Measurements from ENCODE around the gene DEAF1.

The DEAF1 gene

DNA sequence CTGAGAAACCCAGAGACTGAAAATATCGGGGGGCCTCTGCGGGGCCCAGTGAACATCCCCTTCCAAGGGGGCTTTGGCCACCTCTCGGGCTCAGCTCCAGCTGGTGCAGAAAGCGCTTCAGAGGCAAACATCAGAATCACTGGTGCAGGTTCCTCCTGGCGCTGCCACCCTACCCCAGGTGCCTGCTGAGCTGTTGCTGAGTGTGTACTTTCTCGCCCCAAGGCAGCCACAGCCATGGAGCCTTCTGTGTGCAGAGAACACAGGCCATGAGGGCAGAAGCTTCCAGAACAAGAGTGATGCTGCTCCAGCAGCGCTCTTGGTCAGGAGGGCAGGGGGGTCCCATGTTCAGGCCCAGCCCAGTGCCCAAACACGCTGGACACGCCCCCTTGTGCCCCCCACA, 51.7 kb downstream of the DEAF1 start:
- no peak for DNase-seq (ENCODE audit: low spot score)

DNA sequence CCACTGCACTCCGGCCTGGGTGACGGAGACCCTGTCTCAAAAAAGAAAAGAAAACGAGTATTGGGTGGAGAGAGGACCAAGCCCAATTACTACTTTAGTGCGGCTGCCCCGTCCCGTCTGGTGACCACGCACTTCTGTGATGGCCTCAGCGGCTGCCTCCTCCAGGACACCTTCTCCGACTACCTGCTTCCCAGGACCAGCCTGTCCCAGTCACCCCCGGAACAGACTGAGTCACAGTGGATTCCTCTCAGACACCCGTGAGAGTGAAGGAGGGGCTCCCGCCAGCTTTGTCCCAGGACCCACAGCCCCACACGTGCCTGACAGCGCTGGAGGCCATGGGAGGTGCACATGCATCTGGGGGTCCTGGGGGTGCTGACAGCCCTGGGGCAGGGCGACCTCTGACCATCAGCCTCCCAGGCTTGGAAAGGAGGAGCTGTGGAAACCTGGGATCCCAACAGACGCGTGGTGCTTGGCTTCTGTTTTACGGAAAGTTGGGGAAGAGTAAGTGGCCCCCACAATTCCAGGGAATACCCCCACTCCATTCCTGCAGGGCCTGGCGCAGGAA, 53.1 kb downstream of the DEAF1 start:
- DNase-seq (ENCODE audit: low spot score) = no peak

DNA sequence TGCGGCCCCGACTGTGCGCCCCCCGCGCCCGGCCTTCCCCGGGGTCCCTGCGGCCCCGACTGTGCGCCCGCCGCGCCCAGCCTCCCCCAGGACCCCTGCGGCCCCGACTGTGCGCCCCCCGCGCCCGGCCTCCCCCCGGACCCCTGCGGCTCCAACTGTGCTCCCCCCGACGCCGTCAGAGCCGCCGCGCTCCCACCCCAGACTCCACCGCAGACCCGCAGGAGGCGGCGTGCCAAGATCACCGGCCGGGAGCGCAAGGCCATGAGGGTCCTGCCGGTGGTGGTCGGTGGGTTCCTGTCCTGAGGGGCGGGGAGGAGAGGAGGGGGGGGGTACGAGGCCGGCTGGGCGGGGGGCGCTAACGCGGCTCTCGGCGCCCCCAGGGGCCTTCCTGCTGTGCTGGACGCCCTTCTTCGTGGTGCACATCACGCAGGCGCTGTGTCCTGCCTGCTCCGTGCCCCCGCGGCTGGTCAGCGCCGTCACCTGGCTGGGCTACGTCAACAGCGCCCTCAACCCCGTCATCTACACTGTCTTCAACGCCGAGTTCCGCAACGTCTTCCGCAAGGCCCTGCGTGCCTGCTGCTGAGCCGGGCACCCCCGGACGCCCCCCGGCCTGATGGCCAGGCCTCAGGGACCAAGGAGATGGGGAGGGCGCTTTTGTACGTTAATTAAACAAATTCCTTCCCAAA, 54.9 kb downstream of the DEAF1 start:
- DNase-seq (ENCODE audit: low spot score) = no peak

DNA sequence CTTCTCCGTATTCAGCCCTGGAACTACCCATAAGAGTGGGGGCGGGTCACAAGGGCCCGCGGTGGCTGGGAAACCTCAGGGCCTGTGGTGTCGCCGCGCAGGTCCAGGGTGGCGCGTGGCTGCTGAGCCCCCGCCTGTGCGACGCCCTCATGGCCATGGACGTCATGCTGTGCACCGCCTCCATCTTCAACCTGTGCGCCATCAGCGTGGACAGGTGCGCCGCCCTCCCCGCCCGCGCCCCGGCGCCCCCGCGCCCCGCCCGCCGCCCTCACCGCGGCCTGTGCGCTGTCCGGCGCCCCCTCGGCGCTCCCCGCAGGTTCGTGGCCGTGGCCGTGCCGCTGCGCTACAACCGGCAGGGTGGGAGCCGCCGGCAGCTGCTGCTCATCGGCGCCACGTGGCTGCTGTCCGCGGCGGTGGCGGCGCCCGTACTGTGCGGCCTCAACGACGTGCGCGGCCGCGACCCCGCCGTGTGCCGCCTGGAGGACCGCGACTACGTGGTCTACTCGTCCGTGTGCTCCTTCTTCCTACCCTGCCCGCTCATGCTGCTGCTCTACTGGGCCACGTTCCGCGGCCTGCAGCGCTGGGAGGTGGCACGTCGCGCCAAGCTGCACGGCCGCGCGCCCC, 55.6 kb downstream of the DEAF1 start:
- DNase-seq (ENCODE audit: low spot score) = no peak

DNA sequence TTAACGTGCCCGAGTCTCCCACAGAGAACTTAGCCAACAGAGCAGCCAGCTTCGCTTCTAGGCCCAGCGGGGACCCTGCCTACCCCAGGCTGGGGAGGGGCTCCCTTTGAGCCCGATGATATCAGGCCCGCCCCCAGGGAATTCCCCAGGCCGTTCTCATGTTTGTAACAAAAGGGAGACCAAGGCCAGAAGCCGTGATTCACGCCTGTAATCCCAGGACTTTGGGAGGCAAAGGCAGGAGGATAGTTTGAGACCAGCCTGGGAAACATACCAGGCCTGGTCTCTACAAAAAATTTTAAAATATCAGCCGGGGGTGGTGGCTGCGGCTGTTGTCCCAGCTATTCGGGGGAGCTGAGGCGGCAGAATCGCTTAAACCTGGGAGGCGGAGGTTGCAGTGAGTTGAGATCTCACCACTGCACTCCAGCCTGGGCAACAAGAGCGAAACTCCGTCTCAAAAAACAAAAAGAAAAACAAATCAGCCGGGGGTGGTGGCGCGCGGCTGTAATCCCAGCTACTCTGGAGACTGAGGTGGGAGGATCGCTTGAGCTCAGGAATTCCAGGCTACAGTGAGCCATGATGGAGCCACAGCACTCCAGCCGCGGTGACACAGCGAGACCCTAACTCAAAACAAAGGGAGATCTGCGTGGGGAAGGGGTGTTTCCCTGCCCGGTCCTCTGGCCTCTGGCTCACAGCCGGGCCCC, 56.2 kb downstream of the DEAF1 start:
- DNase-seq (ENCODE audit: low spot score) = no peak

DNA sequence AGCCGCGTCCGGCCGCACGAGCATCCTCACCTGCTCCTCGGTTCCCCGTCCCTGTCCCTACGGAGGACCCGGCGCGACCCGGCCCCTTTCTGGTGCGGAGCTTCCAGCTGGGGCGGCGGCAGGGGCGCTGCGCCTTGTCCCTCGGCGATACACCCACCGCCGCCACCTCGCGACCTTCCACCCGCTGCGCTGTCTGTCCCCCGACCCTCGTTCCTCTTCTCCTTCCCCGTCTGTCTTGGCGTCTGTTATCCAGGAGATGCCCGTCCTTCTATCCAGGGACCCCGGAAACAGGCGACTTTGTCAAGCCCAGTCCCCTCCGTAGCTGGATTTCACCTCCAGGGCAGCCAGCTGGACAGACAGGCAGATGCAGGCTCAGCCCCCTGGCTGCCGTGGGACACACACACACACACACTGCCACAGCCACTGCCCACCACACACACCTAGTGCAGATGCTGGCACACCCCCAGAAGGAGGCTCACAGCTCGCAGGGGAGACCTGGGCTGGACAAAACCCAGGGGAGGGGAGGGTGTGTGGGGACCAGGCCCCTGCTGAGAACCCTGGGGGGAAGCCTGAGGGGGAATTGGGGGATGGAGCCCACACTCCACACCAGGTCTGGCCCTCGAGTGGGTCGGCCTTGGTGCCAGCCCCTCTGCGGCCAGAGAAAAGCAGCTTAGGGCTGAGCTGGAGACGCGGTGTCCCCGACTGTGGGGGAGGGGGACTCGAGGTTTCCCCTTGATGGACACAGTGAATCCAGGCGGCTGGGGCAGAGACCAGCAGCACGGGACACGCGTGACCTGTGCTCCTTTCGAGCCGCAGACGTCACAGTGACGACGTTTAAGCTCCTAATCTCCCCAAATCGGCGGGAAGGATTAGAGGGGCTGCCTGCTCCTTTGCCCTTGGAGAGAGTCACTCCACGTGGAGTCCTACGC, 57.2 kb downstream of the DEAF1 start:
- no peak for DNase-seq (ENCODE audit: low spot score)

DNA sequence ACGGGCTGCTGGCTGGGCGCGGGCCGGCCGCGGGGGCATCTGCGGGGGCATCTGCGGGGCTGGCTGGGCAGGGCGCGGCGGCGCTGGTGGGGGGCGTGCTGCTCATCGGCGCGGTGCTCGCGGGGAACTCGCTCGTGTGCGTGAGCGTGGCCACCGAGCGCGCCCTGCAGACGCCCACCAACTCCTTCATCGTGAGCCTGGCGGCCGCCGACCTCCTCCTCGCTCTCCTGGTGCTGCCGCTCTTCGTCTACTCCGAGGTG, 57.8 kb downstream of the DEAF1 start:
- no peak for DNase-seq (ENCODE audit: low spot score)

DNA sequence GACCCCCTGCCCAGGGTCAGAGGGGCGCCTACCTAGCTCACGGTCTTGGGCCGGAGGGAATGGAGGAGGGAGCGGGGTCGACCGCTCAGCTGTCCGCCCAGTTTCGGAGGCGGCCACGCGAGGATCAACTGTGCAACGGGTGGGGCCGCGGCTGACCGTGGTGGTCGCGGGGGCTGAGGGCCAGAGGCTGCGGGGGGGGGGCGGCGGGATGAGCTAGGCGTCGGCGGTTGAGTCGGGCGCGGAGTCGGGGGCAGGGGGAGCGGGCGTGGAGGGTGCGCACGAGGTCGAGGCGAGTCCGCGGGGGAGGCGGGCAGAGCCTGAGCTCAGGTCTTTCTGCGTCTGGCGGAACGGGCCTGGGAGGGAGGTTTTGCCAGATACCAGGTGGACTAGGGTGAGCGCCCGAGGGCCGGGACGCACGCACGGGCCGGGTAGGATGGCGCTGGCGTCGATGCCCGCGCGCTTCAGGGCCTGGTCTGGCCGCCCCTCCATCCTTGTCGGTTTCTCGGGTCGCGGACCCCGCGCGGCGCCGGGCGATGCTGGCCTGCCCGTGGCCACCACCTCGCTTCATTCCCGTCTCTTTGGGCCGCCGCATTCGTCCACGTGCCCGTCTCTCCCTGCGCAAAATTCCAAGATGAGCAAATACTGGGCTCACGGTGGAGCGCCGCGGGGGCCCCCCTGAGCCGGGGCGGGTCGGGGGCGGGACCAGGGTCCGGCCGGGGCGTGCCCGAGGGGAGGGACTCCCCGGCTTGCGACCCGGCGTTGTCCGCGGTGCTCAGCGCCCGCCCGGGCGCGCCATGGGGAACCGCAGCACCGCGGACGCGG, 58.3 kb downstream of the DEAF1 start, which contains the start of gene DRD4:
Gene DRD4, plus strand, starts transcription at position 759 of the 822 bp plus-strand sequence. Its CDS starts 36 bp downstream, at position 795.
- DNase-seq (ENCODE audit: low spot score) = peak; percentile 86

DNA sequence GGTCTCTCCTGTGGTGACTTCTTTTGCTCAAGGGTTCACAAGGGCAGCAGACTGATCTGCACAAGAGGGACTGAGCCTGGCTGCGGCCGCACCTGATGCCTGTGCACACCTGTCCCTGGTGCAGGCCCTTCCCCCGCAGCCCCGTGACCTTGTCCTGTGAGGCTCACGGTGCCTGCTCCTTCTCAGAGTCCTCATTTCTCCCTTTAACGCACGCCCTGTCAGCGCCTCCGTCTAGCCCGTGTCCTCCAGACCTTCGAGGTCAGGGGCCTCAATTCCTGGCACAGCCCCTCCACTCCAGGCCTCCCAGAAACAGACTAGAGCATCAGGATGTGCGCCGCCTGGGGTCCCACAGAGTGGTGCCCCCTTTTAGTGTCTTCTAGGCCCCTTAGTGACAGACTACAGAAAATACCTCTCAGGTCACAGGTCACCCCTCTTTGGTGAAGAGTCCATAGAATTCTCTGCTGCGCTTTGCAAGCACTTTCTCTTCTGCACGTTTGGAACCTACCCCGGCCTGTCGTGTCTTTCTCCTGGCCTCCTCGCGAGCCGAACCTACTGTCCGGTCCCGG, 59.0 kb downstream of the DEAF1 start:
- DNase-seq (ENCODE audit: low spot score) = no peak

DNA sequence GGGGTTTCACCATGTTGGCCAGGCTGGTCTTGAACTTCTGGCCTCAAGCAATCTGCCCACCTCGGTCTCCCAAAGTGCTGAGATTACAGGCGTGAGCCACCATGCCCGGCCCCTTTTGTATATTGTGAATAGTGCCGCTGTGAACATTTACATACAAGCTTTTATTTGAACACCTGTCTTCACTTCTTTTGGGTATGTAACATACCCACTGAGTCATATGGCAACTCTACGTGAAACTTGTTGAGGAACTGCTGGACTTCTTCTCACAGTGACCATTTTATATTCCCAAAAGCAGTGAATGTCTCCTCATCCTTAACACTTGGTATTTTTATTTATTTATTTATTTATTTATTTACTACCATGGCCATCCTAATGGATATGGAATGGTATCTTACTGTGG, 64.2 kb downstream of the DEAF1 start:
- no peak for DNase-seq (ENCODE audit: low spot score)

DNA sequence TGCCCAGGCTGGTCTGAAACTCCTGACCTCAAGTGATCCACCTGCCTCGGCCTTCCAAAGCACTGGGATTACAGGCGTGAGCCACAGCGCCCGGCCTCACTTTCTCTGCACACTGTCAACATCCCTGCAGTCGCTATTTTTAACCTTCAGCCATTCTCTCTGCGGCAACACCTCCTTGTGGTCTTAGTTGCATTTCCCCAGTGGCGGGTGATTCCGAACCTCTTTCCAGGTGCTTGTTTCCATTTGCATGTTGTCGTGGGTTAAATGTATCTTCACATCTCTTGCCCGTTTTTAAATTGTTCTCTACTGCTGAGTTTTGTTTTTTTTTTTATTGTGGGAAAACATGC, 65.8 kb downstream of the DEAF1 start:
- no peak for DNase-seq (ENCODE audit: low spot score)

DNA sequence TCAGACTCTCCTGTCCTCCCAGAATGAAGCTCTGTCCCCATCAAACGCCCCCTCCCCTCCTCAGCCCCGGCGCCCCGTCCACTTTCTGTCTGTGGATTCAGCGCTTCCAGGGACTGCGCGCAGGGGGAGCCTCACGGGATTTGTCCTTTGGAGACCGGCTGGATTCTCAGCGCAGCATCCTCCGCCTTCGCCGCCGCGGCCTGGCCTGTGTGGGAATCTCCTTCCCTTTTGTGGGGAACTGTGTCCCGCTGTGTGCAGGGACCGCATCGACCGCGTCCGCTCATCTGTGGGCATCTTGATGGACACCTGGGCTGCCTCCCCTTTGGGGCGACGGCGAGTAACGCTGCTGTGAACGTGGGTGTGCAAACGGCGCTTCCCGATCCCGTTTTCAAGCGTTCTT, 67.0 kb downstream of the DEAF1 start:
- no peak for DNase-seq (ENCODE audit: low spot score)

DNA sequence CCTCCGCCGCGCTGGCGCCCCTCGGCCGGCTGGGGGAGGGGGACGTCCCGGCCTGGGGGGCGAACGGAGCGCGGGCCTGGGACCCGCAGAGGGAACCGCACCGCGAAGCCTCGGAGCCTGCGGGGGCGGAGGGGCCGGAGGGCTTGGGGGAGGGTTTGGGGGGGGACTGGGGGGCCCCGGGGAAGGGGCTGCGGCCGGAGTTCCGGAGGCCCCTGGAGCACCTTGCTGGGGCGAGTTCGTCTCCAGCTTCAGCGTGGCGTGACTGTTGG, 67.8 kb downstream of the DEAF1 start:
- no peak for DNase-seq (ENCODE audit: low spot score)

DNA sequence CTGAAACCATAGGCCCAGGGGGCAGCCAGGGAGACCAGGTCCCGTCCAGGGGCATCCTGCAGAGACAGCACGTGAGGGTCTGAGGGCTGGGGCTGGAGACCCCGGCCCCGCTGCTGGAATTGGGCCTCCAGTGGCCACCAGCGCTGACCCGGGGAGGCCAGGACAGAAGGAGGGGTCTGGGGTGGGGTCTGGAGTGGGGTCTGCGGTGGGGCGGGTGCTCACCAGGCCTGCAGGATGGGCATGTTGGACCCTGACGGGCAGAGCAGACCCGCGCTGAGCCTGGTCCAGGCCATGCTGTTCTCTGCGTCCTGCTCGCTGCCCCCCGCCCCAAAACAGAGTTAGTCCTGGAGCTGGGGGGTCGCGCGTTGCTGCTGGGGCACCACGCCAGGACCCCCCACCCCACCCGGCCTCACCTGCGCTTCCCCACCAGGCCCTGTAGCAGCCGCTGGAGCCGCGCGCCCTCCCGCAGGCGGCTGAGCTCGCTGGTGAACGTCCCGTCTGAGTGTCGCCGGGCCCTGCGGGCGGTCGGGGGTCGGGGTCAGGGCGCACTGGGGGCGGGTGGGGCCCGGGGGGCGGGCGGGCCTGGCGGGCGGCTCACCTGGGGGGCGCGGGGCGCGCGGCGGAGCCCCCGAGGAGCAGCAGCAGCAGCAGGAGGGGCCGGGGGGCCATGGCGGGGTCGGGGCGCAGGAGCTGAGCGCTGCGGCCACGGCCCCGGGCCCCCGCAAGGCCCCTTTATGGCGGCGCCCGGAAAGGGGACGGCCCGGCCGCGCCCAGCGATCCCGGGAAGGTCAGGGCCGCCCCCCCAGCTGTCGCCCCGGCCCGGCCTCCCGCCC, 68.3 kb downstream of the DEAF1 start, which contains the start of gene SCT:
Gene SCT, minus strand, starts transcription at position 707 of the 833 bp plus-strand sequence. Its CDS starts 38 bp downstream, at position 669.
- no peak for DNase-seq (ENCODE audit: low spot score)

DNA sequence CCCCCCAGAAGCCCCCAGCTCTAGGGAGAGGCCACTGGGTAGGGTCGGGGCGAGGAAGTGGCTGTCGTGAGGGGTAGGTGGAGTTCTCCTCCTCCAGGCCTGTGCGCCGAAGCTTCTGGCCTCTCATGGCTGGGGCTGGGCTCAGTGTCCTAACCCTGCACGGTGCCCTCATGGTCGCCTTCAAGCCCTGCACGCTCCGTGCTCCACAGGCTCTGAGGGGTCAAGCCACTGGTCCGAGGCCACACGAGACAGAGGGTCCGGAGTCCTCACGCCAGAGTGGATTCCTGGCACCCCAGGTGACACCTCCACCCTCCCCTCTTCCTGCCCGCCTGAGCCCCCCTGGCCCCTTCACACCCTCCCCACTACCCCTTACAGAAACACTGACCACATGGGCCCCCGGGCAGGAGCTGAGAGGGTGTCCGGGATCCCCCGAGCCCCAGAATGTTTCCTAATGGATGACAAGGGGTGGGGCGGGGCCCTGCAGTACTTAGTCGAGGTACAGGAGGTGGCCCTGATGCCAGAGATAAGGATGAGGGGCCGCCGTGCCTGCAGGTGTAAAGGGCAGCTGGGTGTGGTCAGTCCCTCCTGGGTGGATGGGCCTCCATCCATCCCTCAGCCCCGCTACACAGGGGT, 69.3 kb downstream of the DEAF1 start:
- no peak for DNase-seq (ENCODE audit: low spot score)

DNA sequence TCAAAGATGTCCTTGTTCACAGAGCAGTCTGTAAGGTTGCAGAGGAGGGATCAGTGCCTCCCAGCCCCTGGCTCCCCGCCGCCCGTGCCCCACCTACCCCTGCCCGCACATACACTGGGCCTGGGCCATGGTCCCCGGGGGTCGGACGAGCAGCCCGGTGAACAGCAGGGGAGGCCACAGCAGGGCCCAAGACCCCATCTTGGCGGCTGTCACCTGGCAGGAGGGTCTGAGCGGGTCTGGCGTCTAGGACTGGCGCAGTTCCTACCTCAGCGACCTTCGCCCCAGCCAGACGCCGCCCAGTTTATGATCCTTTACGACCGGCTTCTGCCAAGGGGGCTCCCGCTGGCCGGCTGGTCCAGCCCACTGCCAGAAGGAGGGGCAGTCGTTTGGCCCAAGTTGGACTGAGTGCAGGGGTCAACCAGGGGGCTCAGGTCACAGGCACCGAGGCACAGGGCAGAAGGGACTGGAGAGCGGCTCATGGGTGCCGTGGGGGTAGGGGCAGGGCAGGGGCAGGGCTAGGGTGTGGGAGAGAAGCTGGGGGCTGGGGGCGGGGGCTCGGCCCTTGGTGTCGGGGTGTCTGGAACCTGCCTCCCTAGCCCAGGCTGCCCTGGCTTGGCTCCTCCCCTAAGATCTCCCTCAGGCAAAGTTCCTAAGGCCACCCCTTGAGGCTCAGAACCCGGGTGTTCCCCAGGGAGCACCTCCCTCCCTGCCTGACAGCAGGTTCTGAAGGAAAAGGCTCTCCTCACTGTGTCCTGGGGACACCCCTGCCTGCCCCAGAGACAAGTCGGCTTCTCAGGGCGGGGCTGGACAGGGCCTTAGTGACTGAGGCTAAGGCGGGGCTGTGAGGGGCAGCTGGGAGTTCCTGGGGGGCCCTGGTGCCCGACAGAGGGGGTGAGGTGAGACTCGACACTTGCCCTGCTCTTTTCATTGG, 70.1 kb downstream of the DEAF1 start, which contains the start of gene CDHR5:
Gene CDHR5, minus strand, starts transcription at position 251 of the 931 bp plus-strand sequence. Its CDS starts 53 bp downstream, at position 198.
- DNase-seq (ENCODE audit: low spot score) = no peak

DNA sequence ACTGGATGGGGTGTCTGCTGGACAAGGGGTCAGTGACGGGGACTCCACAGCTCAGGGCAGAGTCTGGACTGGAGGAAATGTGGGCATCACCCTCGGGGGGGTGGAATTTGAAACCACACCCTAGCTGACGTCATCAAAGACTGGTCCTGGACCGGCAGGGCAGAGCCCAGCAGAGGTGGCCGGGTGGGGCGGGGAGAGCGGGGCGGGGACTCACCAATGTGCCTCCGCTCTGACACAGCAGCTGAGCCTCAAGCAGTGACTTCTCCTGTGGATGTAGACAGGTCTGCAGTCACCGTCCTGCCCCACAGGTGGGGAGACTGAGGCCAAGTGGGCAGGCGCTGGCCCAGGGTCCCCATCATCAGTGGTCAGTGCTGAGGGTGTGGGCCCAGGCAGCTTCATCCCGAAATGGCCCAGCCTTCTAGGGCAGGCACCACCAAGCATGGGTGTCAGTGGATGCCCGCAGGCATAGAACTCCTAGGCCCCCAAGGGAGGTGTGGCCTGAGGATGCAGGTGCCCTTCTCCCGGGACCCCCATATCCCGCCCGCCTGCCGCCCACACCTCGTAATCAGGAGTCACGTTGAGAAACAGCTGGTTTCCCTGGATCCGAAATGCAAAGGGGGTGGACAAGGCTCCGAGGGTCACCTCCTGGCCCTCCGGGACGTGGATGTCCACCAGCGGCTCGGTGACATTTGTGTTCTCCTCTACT, 70.9 kb downstream of the DEAF1 start:
- DNase-seq (ENCODE audit: low spot score) = no peak

DNA sequence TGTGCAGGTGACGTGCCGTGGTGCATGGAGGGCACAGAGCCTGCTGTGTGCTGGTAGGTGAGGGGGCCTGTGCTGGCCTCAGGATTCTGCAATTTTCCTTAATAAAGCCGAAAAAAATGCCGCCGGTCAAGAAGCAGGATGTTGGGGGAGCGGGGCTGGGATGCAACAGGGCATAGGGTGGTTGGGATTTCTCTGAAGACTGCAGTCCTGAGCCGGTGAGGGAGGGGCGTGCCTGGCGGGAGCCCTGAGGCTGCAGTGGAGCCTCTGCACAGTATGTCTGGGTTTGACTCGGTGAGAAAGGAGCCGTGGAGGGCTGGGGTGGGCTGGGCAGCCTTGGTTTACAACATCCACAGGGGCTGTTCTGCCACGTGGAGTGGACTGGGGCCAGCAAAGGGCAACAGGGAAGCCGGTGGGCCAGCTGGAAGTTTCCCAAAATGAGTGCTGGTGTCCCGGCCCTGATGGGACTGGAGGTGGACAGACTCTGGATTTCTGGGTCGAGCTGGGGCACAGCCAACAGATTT, 71.6 kb downstream of the DEAF1 start:
- DNase-seq (ENCODE audit: low spot score) = no peak

Measured in GM03348 (cell line).